GM21381 (cell line): ENCODE data around the gene LINC01488.

Experiments used
- ATAC-seq: cut with Tn5 transposase; IDR thresholded peaks from one replicate; pipeline ENCODE4 v1.9.1; 2021; ENCODE audit warnings: mild to moderate bottlenecking, moderate library complexity; ENCODE audit not compliant: unreplicated experiment

LINC01488 gene

DNA sequence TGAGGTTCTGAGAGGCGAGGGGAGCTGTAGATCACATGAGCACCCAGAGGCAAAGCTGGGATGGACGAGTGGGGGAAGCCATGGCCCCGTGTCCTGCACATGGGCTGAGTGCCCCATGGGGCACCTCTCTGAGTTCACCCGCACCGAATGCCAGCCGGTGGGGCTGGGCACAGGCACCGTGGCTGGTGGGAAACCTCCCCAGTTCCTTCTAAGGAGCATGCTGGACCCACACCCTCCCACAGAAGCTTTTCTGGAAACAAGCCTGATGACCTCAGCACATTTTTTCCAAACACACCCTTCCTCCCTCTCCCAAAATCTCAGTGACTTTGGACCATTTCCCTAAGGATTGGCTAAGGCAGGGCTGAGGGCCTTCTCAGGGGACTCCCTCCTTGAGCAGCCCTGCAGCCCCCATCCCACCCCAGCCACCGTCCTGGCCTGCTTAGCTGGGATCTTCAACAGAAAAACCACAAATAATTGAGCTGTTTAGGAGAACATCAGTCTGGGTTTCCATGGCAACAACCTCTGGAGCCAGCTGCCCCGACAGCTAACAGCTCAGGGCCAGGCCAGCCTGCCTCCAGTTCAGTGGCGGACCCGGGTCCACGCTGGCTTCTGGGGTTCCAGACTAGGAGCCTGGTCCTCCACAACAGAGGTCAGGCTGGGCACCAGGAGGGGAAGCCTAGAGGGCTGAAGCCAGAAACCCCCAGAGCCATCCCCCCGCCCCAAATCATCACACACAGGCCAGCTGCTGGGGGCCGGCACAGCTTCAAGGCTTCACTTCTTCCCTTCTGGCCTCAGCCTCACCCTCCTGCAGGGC lies 18.1 kb upstream of the LINC01488 start:
- ATAC-seq = no peak

DNA sequence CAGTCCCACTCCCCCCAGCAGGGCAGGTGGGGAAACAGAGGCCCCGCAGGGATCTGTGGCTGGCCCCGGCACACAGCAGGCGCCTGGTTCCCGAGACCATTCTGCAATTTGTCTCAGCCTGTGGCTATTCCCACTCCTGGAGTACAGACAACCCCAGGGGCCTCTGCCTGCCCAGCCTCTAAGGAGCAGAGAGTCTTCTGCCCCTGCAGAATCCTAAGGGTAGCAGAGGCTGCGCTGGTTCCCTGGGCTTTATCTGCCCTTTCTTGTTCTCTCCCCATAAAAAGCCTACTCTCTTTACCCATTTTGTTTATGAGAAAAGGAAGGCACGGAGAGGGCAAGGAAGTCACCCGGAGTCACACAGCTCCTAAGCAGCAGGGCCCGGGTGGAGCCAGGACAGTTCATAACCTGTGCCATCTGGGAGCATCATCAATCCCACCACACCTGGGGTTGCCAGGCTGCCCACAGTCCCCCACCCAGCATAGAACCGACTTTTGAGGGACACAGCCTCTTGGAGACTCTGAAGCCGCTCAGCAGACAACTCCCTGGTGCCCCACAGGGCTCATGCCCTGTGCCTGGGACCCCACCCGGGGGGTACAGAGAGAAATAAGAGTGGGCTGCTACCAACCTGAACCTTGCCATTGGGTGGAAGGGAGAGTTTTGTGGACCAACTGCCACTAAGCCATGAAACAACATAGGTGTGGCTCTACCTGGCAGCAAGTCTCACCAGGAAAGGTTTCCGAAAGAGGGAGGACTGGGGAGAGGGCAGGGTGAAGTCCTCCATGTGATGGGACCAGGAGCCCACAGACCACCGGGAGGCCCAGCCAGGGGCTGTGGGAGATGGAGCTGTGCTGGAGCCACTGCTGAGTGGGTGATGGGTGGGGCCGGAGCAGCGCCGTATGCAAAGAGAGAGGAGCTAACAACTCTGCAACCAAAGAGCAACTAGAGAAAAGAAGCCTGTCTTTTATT lies 17.2 kb upstream of the LINC01488 start:
- no peak for ATAC-seq

DNA sequence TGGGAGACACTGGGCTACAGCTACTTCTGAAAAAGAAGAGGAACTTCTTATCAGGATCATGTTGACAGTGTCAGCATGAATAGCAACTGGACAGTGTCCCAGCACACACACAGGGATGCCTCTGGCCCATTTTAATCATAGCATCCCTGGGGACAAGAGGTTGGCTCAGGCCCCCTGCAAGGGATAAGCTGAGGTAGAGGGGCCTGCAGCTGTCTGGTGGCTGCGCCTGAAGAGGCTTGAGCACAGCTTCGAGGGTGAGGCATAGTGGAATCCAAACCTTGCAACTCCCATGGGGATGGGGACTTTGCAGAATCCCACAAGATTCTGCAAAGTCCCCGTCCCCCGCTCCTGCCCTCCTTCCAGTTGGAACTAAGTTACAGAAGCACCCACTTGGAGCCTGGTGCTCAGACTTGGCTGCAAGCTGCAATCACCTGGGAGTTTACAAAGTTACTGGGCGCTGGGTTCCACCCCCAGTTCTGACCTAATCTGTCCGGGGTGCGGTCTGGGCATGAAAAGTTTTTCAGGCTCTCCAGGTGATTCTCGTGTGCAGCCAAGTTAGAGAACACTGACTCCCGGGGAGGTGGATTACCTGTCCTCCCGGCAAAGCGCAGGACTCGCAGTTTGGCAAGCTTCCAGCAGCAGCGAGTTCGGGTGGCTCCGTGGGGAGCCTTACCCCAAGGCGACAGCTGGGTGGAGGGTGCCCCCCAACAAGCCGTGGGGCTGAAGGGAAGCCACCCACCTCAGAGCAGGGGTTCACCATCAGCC lies 16.0 kb upstream of the LINC01488 start:
- no peak for ATAC-seq

DNA sequence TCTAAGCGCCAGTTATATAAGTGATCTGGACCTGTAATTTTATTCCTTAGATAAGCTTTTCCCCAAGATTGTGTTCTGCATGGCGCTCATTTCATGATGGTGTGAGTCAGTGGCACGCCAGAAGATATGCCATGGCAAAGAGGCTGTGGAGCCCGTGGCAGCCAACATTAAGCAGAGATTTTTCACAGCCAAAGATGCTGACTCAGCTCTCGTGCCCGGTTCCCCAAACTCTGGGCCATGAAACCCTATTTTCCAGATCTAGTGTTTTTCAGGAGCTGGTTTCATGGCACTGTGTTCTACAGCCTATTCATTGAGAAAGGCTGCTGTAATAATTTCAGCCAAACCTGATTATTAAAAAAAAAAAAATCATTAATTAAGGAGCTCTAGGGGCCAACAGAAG lies 15.4 kb upstream of the LINC01488 start:
- no peak for ATAC-seq

DNA sequence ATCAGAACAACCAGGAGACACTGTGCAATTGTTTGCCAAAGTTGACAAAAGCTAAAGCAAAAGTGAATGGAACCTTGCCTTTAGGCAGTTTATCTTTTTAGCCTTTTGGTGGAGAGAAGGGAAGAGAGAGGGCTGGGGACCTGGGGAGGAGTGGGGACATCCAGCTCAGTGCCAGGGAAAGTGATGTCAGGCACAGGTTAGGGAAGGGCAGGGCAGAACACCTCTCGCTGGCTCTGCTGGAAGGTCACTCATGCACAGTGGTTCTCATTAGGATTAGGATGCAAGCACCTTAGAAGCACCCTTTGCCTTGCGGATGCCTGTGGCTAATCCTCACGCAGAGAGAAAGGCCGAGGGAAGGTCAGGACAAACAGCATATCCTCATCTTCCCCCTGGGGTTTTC lies 14.3 kb upstream of the LINC01488 start:
- no peak for ATAC-seq

DNA sequence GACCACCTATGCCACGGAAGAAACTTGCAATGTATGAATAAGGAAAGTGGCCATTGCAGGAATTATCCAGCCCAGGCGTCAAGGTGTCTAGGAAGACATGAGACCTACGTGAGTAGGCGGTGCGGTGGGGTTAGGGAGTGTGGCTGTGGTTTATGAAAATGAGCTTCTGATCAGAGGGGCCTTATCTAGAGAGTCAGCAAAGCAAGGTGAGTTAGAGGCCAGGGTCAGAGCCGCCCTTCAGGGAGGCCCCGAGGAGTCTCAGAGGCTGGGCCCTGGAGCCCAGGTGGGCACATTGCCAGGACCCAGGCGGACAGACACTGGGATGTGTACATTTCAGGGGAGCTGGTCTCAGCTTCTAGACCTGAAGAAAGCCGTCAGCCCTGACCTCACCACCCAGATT lies 13.8 kb upstream of the LINC01488 start:
- no peak for ATAC-seq

DNA sequence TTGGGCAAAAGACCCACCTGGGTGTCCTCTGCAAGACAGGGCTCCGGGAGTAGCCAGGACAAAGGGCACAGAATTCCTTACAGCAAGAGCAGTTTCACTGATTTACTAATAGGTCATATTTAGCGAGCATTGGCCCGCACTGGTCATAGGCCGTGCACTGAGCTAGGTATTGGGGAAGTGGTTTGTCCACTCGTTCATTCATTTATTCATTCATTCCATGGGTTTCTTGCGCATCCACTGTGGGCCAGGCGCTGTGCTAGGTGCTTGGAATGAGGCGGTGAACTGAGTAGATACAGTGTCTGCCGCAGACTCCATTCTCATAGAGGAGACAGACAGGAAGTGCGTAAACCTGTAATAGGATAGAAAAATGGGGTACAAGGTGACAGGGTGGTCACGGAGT lies 13.2 kb upstream of the LINC01488 start:
- no peak for ATAC-seq

DNA sequence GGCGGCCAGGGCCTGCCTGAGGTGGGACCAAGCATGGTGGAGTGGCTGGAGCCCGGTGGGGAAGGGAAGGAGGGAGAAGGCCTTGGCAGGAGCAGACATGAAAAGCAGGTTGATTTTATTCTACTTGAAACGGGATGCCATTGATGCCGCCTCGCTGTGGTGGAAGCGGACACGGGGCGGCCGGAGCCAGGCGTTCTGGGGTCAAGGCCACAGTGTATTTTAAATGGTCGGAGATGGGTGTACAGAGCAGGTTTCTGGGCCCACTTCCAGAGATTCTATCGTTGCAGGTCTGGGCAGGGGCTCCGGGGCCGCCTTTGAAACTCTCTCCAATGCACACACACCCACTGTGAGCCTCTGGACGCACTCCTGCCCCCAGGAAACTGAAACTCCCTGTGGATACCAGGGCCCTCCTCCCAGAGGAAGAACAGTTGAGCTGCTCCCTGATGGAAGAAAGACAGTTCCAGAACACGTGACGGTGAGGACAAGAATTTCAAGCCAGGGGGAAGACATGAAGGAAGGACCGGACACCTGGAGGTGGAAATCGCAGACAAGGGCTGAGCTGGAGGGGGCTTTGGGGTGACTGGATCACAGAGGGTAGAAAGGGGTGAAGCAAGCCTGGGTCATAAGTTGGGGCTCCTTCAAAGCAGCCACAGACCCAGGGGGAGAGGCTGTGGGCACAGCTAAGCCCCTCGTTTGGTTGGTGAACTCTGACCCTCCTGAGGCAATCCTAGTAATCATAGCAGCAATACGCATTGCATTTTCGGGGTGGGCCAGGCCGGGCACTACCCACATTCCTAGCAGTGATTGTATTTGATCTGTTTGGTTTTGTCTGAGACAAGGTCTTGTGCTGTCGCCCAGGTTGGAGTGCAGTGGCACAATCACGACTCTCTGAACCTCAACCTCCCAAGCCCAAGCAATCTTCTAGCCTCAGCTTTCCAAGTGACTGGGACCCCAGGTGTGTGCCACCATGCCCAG lies 12.3 kb upstream of the LINC01488 start:
- no peak for ATAC-seq

DNA sequence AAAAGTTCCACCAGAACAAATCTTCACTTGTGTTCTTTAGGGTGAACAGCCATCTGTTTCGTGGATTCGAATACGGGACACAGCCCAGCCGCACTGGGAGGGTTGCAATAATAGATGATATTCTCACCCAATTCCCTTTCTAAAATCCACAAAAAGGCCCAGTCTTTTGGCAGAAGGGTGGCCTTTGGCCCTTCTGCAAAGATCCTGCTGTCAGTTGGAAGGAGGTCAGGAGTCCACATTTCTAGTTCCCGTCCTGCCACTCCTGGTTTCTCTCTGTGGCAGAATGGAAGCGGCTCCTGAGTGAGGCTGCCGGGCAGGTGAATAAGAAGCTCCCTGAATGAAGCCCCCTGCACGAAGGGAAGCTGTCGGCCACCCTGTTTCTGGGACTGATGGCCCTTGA lies 11.2 kb upstream of the LINC01488 start:
- ATAC-seq = no peak

DNA sequence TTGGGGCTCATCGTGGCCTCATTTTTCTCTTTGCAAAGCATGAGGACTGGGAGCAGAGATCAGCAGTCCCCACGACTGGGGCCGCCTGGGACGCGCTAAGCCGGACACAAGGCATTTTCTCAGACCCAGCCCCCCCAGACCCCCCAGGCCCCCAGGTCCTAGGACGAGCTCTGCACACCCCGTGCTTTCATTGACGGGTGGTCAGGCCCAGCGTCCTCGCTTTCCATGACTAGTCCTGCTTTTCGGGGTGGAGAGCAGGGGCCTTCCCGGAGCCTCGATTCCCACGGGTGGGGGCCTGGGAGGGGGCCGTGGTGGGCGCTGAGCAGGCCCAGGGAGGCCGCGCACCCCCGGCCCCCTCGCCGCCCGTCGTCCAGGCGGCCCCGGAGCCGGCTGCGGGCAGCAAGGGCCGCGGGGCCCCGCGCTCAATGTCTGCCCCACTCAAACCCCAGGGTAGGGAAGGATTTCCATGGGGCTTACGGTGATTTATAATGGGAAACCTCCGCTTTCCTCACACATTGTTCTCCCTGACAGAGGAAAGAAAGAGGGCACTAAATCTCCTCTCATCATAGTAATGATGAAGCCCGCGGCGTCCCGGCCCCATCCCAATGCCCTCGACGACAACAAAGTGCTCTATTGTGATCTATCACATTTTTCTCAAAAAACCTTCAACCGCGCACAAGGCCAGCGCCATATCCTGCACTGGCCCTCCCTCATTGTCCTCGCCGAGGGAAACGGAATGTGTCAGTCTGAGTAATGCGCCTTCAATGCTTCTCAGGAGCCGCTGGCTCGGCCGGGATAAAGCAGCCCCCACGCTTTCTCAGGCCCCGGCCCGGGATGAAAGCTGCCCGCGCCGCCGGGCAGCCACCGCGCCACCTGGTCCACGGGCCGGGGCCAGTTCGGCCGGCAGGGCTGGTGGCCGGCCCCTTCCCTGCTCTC lies 10.4 kb upstream of the LINC01488 start:
- no peak for ATAC-seq

DNA sequence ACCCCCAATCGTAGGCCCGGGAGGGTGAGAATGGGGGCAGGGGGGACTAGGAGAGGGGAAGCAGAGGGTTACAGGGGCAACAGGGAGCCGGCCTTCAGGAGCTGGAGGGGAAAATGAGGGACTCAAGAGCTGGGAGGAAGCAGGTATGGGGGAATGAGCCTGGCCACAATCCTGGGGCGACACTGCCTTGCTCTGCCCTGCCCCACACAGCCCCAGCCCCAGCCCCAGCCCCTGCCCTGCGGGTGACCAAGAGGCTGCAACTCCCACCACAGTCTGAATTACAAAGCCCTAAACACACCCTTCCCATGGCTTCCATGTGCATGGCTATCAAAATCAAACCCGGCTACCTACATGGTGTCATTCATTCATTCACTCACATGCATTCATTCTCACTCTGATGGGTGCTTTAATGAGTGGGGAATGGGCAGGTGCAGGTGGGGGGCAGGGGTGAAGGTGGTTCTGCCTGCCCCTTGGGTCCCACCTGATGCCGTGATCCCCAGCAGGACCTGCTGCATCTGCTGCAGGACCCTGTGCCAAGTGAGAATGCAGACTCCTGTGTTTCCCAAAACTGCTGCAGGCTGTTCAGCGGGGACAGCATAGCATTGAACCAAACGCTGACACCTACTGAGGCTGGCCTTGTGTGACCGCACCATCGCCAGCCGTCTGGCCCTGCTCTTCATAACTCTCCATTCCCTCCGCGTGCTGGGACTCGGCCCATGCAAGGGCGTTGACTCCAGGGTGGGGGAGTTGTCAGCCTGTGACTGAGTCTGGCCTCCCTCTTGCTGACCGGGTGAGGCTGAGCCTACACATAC lies 9.5 kb upstream of the LINC01488 start:
- ATAC-seq = no peak

DNA sequence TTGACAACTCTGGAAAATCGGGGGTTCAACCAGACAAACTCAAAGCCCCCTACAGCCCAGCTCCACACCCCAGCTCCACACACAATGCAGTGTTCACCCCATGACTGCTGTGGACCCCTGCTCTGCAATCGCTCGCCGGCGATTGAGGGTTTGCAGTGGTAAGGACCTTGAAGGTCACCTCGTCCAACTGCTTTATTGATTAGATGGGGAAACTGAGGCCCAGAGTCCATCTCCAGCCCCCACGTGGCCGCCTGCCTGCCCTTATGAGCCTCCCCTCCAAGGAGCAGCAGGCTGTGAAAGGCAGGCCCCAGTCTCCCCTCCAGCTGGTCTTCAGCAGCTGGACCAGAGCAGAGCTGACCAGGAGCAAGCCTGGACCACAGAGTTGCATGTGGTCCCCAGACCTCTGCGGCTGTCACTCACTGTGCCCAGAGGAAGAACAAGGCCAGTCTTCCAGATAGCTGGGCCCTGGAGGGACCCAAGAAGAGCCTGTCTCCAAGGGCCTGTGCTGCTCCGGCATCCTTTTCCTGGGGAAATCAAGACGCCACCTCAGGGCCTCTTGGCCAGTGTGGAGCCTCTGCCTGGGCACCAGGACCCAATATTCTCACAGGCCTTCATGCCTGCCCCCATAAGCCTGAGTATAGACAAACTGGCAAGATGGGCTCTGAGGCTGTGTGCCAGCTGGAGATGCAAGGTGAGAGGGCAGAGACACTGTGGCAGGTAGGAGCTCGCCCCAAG lies 8.8 kb upstream of the LINC01488 start:
- ATAC-seq = no peak

DNA sequence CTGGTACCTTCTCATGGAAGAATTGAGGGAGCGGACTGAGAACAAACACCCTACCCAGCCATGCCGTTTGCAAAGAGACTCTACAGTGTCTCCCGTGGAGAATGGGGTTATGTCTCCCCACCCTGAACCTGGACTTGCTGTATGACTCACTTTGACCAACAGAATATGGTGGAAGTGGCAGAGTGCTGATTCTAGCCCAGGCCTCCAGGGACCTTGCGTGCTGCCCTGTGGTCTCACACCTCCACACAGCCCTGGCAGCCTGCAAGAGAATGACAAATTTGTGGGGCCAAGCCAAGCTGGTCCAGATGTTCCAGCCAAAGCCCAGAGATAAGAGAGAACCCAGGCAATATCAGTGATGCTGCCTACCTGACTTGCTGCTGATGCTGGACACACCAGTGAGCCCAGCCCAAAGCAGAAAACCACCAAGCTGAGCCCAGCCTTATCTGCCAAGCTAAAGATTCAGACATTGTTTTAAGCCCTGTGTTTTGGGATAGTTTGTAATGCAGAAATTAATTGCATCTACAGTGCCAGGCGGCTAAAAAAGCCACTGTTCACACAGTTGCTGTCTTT lies 8.1 kb upstream of the LINC01488 start:
- no peak for ATAC-seq

DNA sequence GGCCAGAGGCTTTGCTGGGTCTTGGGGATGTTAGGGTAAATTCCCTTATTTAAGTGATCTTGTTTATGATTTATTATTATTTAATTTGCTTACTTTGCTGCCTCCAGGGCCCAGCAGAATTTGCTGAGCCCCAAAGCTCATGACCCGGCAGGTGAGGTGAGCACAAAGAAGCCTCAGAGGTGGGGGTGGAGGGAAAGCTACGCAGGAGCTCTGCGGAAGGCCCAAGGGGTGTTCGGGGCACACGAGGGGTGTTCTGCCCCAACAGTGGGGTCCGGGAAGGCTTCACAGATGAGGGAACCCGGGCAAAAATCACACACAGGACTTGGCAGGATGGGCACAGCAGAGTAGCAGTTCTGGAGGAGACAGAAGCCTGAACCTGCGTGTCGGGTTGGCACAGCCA lies 6.7 kb upstream of the LINC01488 start:
- no peak for ATAC-seq

DNA sequence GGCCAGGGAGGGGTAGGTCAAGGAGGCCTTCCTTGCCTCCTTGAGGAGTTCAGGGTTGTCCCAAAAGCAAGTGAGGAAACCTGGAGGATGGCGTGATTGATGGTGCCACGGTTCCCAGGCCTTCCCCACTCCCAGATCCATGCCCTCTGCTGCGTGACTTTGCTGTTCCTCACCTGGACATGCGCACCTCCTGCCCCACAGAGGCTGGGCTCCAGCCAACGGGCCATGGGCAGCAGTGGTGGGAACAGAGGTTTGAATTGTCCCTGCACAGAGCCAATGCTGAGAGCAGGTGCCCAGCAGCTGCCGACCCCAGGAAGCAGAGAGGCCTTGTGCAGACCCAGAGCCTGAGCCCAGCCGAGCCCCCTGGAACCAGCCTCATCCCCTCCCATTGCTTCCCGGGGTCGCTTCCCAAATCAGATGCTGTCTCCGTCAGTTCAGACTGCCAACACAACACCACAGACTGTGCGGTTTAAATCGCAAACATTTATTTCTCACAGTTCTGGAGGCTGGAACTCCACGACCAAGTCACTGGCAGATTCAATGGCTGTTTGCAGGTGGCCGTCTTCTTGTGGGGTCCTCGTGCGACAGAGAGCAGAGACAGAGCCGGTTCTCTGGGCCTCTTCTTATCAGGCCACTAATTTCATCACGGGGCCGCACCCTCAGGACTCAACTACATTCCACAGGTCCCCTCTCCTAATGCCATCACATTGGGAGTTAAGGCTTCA lies 6.2 kb upstream of the LINC01488 start:
- no peak for ATAC-seq

DNA sequence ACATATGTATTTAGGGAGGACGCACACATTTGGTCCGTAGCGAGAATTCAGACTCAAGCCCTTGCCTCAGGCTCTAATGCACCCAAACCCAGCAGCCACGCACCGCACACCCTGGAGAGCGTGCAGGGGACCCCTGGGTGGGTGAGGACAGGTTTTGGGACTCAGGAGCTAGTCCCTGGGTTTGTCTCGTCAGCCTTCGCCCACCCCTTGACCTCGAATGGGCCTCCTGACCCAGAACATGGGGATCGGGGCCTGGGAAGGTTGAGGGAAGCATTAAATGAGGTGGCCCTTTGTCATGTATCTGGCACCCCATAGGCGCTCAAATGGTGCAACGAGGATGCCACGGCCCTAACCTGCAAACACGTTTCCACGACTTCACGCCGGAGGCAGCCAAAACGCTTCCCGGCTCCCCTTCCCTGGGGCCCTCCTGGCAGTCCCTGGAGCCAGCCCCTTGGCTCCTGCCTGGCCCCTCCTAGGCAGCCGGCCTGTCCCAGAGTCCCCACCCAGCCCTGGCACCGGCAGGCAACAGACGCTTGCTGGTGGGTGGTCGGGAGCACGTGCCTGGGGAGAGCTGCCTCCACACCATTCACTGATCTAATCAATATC lies 5.5 kb upstream of the LINC01488 start:
- ATAC-seq = no peak
